ENCODE data around the gene POLR2C. TPM values are rescaled to one million over a fixed set of nuclear protein-coding genes. Genes with fewer than 3 reads are reported as not detected.

POLR2C gene
- total RNA-seq, 1 experiment from 2014 or later = 151 TPM

DNA sequence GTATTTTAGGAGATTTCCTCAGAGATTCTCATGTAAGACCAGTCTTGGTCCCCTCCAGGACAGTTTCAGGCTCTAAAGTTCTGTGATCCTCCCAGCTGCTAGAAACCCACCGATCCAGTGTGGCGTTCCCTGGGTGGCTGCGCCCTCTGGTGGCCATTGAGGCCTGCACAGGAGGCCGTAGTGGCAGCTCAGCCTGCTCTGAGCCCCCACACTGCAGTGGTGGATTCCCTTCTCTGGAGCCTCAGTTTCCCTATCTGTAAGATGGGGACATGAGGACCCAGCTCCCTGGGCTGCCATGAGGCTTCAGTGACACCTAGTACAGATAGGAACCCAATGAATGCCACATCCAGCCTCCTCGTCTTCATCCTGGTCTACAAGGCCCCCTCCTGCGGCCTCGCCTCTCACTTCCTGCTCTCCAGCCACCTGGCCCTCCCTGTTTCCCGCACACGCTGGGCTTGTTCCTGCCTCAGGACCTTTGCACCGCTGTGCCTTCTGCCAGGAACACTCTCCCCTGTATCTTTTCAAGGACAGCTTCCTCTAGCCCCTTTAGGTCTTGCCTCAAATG, 57.4 kb downstream of the POLR2C start:
- DNase-seq (ENCODE audit: low spot score) = peak; percentile 87

Other genes with a start within 250 kb of the POLR2C start
- gene ARL2BP, start 217.4 kb upstream of the POLR2C start, total RNA-seq (2014; rRNA removed; shearing (Covaris generic)) = 6.8 and 10.5 TPM in 2 replicates
- 0.13 and 0.16 TPM in 2 replicates for gene PLLP, start 178.0 kb upstream of the POLR2C start, total RNA-seq (2014; rRNA removed; shearing (Covaris generic))
- not detected in 2 replicates for gene CCL22, start 103.9 kb upstream of the POLR2C start, total RNA-seq (2014; rRNA removed; shearing (Covaris generic))
- 0.23 and 0.57 TPM in 2 replicates for gene CX3CL1, start 90.2 kb upstream of the POLR2C start, total RNA-seq (2014; rRNA removed; shearing (Covaris generic))
- not detected in 2 replicates for gene CCL17, start 57.9 kb upstream of the POLR2C start, total RNA-seq (2014; rRNA removed; shearing (Covaris generic))
- 44.3 and 46.4 TPM in 2 replicates for gene CIAPIN1, start 15.3 kb upstream of the POLR2C start, total RNA-seq (2014; rRNA removed; shearing (Covaris generic))
- gene COQ9, start 15.2 kb upstream of the POLR2C start, total RNA-seq (2014; rRNA removed; shearing (Covaris generic)) = 54.1 and 65.4 TPM in 2 replicates
- 118 and 122 TPM in 2 replicates for gene DOK4, start 23.8 kb downstream of the POLR2C start, total RNA-seq (2014; rRNA removed; shearing (Covaris generic))
- 7.6 and 7.7 TPM in 2 replicates for gene CCDC102A, start 73.9 kb downstream of the POLR2C start, total RNA-seq (2014; rRNA removed; shearing (Covaris generic))
- gene ADGRG5, start 80.0 kb downstream of the POLR2C start, total RNA-seq (2014; rRNA removed; shearing (Covaris generic)) = 3.1 and 5.1 TPM in 2 replicates
- gene ADGRG1, start 166.0 kb downstream of the POLR2C start, total RNA-seq (2014; rRNA removed; shearing (Covaris generic)) = 138 TPM in 2 replicates
- gene ADGRG3, start 205.6 kb downstream of the POLR2C start, total RNA-seq (2014; rRNA removed; shearing (Covaris generic)) = not detected in 2 replicates
- not detected in 2 replicates for gene DRC7, start 232.1 kb downstream of the POLR2C start, total RNA-seq (2014; rRNA removed; shearing (Covaris generic))